Uterus (tissue), 4 donors: ENCODE results near the gene SELENOO. TPM values are rescaled to one million over a fixed set of nuclear protein-coding genes. Genes with fewer than 3 reads are reported as not detected.

Experiments used
- DNase-seq, 2 donors: peaks; one replicate each; pipeline ENCODE4 v3.0.0-alpha.2; 2019 to 2020
- H3K27ac ChIP-seq, 2 donors: fragments of 200-600 bp; sonication (generic); 1 replicate in 1 of 2; 2 replicates in 1 of 2; pipeline ENCODE4 v1.5.1; 2016 to 2018
- H3K27me3 ChIP-seq, 2 donors: fragments of 200-600 bp; sonication (generic); one replicate each; pipeline ENCODE4 v1.5.1; 2018 to 2019; ENCODE audit warnings: control low read depth in 1 of 2
- H3K36me3 ChIP-seq, 2 donors: fragments of 200-600 bp; sonication (generic); one replicate each; pipeline ENCODE4 v1.5.1; 2019; ENCODE audit warnings: control low read depth in 1 of 2
- H3K4me1 ChIP-seq, 2 donors: fragments of 200-600 bp; sonication (generic); one replicate each; pipeline ENCODE4 v1.5.1; 2018 to 2019; ENCODE audit warnings: control low read depth in 1 of 2
- H3K4me3 ChIP-seq, 2 donors: fragments of 200-600 bp; sonication (generic); 1 replicate in 1 of 2; 2 replicates in 1 of 2; pipeline ENCODE4 v1.5.1; 2018 to 2019; ENCODE audit warnings: mild to moderate bottlenecking in 1 of 2
- H3K9me3 ChIP-seq, 2 donors: fragments of 200-600 bp; sonication (generic); one replicate each; pipeline ENCODE4 v1.5.1; 2019; ENCODE audit warnings: control low read depth in 1 of 2
- POLR2A ChIP-seq, 2 donors: fragments of 450-650 bp; IDR thresholded peaks; one replicate each; pipeline ENCODE4 v1.6.1; 2016; ENCODE audit warnings: antibody characterized with exemption in 2 of 2, mild to moderate bottlenecking in 1 of 2, moderate library complexity in 1 of 2
- intact Hi-C: fragments of 100-400 bp; cut with DNase I; formaldehyde crosslinking; loops from one replicate; pipeline ENCODE4 v1.15.1; 2023; ENCODE audit warnings: low total_unique reads
- total RNA-seq, 4 donors: library from RNA; depleted of rRNA in 3 of 4; stranded (reverse); fragments of >200 nt in 3 of 4; gene quantifications; one replicate each; pipeline versions ENCODE4 v1.1.0 to v1.2.4, GENCODE V29; 2014 to 2023
- TF ChIP-seq, protein P1 (sequence below), 4 experiments: fragments of 200-600 bp in 2 of 4; fragments of 450-650 bp in 2 of 4; sonication (generic) in 2 of 4; IDR thresholded peaks; one replicate each; pipeline ENCODE4 v1.5.1; 2016 to 2019; ENCODE audit warnings: antibody characterized with exemption in 4 of 4, mild to moderate bottlenecking in 2 of 4, moderate library complexity in 1 of 4
- donor health status: DM: yes; HTN: yes; CAD: no.

The SELENOO gene
- total RNA-seq, result 10 to 100 TPM in 2 of 4 donors, 1 to 10 TPM in 2; 1.5 to 22.1 (median 10.0) TPM

DNA sequence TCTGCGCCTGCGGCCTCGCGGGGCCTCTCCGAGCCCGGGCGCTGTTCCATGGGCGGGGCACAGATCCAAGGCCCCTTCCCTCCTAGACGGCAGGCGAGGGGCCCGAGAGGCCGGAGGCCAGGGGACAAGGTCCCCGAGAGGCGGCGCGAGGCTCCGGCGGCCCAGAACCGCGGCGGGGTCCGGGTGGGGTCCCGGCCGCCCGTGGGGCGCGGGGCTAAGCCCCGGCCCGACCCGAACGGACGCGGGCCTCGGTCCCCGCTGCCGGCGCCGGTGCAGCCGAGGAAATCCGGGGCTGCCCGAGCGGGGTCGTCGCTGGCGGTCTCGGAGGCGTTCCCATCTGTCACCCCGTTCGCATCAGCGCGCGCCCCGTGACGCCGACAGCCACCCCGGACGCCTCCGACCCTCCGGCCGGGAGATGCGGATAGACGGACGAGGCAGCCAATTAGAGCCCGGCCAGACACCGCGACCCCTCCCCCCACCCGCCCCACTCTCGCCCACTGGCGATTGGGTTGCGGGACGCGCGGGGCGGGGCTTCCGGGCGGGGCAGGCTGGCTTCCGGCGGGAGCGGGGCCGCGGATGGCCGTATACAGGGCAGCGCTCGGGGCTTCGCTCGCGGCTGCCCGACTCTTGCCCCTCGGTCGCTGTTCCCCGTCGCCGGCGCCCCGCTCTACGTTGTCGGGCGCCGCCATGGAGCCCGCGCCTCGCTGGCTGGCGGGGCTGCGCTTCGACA lies at the start of gene SELENOO:
TSS of gene SELENOO (plus strand) at position 551 of the 730 bp plus-strand sequence. CDS start at position 577, 26 bp downstream.
- intact Hi-C loops, result loop anchor here (10.0 kb wide), 1 partner anchor 276 kb away; no protein-coding TSS in a partner anchor

GRCh38 chr22:50151571-50152537 lies 49.0 kb upstream of the SELENOO start:
- intact Hi-C loops, result no loop called here
- Histone ChIP-seq H3K27ac (no peak overlapping the region), H3K4me1 (no peaks in the 10 kb centered on the region), H3K4me3 (no peak overlapping the region), H3K9me3 (no peaks in the 10 kb centered on the region), H3K27me3 (no peaks in the 10 kb centered on the region), H3K36me3 (no peaks in the 10 kb centered on the region)
- no peak for TF ChIP-seq POLR2A (IDR thresholded peaks at IDR 0.05)
- TF ChIP-seq, protein P1, sequence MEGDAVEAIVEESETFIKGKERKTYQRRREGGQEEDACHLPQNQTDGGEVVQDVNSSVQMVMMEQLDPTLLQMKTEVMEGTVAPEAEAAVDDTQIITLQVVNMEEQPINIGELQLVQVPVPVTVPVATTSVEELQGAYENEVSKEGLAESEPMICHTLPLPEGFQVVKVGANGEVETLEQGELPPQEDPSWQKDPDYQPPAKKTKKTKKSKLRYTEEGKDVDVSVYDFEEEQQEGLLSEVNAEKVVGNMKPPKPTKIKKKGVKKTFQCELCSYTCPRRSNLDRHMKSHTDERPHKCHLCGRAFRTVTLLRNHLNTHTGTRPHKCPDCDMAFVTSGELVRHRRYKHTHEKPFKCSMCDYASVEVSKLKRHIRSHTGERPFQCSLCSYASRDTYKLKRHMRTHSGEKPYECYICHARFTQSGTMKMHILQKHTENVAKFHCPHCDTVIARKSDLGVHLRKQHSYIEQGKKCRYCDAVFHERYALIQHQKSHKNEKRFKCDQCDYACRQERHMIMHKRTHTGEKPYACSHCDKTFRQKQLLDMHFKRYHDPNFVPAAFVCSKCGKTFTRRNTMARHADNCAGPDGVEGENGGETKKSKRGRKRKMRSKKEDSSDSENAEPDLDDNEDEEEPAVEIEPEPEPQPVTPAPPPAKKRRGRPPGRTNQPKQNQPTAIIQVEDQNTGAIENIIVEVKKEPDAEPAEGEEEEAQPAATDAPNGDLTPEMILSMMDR (IDR thresholded peaks at IDR 0.05), result no peak
- DNase-seq, result no peak

More for the DNA sequence above, at the start of gene SELENOO:
- Histone ChIP-seq H3K4me1 (no peaks in the 10 kb centered on the region), H3K36me3 (no peaks in the 10 kb centered on the region), H3K4me3 (peak within 1 kb of the TSS; percentile 60 to 92), H3K9me3 (no peaks in the 10 kb centered on the region), H3K27me3 (no peaks in the 10 kb centered on the region), H3K27ac (peak within 1 kb of the TSS; percentile 70 to 81)
- peak; percentile 74 to 91 for TF ChIP-seq POLR2A (IDR thresholded peaks at IDR 0.05)
- TF ChIP-seq, protein P1 (IDR thresholded peaks at IDR 0.05), result peak in 1 of 4 experiments; percentile 6
- peak; percentile 90 to 93 for DNase-seq

- TF ChIP-seq POLR2A (IDR thresholded peaks at IDR 0.05), result no peak
- TF ChIP-seq, protein P1 (IDR thresholded peaks at IDR 0.05), result no peak
- no peak for DNase-seq
- Histone ChIP-seq H3K36me3 (no peaks in the 10 kb centered on the region), H3K4me1 (no peaks in the 10 kb centered on the region), H3K9me3 (no peaks in the 10 kb centered on the region), H3K4me3 (no peak overlapping the region), H3K27me3 (no peaks in the 10 kb centered on the region), H3K27ac (no peak overlapping the region)
- intact Hi-C loops, result no loop called here
Measured at GRCh38 chr22:50153056-50153755, 47.6 kb upstream of the SELENOO start.

DNA sequence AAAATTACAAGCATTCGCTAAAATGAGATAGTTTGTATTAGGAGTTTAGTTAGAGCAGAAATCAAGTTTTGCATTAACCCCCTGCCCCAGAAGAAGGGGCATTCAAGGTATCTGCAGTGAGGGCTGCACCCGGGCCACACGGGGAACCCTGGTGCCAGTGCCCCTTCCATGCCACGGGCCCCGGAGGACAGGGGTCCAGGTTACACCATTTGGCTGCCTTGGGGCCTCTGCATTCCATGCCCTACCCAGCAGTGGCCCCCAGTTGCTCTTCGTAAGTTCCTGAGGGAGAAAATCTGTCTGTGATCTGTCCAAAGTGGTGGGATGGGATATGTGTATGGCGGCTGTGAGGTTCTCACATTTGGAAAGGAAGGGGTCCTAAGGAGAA lies 47.1 kb upstream of the SELENOO start:
- no peak overlapping the region for H3K27ac ChIP-seq
- no peaks in the 10 kb centered on the region for H3K36me3 ChIP-seq
- intact Hi-C loops, result no loop called here

More for the DNA sequence above, 47.1 kb upstream of the SELENOO start:
- no peaks in the 10 kb centered on the region for H3K9me3 ChIP-seq
- DNase-seq, result no peak
- H3K4me3 ChIP-seq, result no peak overlapping the region
- no peaks in the 10 kb centered on the region for H3K27me3 ChIP-seq
- TF ChIP-seq, protein P1 (IDR thresholded peaks at IDR 0.05), result no peak
- no peak for TF ChIP-seq POLR2A (IDR thresholded peaks at IDR 0.05)
- H3K4me1 ChIP-seq, result no peaks in the 10 kb centered on the region
